Osteocyte (in vitro differentiated cells): ENCODE results near the gene LGR4. TPM values are rescaled to one million over a fixed set of nuclear protein-coding genes. Genes with fewer than 3 reads are reported as not detected.
A peak's percentile ranks its signal among the peaks of the same experiment; 100 is the strongest.
"Not testable (repeated sequence)": the region's sequence is repeated elsewhere in the genome, so short reads cannot be mapped to it uniquely, and the experiment has no call there.

Experiments
- DNase-seq: peaks from one replicate; pipeline ENCODE4 v3.0.0; 2021; ENCODE audit warnings: mixed read lengths; ENCODE audit not compliant: unreplicated experiment; ENCODE audit errors: extremely low spot score
- H3K27ac Mint-ChIP-seq: one replicate; pipeline ENCODE4 v1.8.0; 2021; ENCODE audit warnings: mild to moderate bottlenecking, mixed read lengths; ENCODE audit not compliant: unreplicated experiment
- H3K27me3 Mint-ChIP-seq: one replicate; pipeline ENCODE4 v1.8.0; 2021; ENCODE audit warnings: mixed read lengths; ENCODE audit not compliant: unreplicated experiment
- H3K36me3 Mint-ChIP-seq: one replicate; pipeline ENCODE4 v1.8.0; 2021; ENCODE audit warnings: mixed read lengths; ENCODE audit not compliant: unreplicated experiment
- H3K4me1 Mint-ChIP-seq: one replicate; pipeline ENCODE4 v1.8.0; 2021; ENCODE audit warnings: mixed read lengths; ENCODE audit not compliant: unreplicated experiment
- H3K4me3 Mint-ChIP-seq: one replicate; pipeline ENCODE4 v1.8.0; 2021; ENCODE audit warnings: mild to moderate bottlenecking, moderate library complexity, mixed read lengths; ENCODE audit not compliant: unreplicated experiment
- H3K9me3 Mint-ChIP-seq: one replicate; pipeline ENCODE4 v1.8.0; 2021; ENCODE audit warnings: mixed read lengths; ENCODE audit not compliant: unreplicated experiment
- CTCF ChIP-seq: fragments of 200-600 bp; sonication (generic); IDR thresholded peaks from 2 replicates; pipeline ENCODE4 v1.5.0; 2021; ENCODE audit warnings: antibody characterized with exemption, mild to moderate bottlenecking, moderate library complexity
- long read RNA-seq: library from polyadenylated mRNA; unstranded; transcript quantifications from one replicate; pipeline ENCODE4 v2.0.0, GENCODE V29; 2021
- total RNA-seq: library from RNA; stranded (reverse); gene quantifications from 2 replicates; pipeline ENCODE4 v1.2.1, GENCODE V29; 2021

The LGR4 gene
- total RNA-seq: 59.5 and 61.9 TPM in 2 replicates
- long read RNA-seq, full-length matches to known transcripts: 2 of 49 reads
- long read RNA-seq, partial matches to known transcripts: 24 of 49 reads
- long read RNA-seq, other reads (novel, unspliced or antisense): 23 of 49 reads

GRCh38 chr11:27472398-27473016, at the start of gene LGR4:
TSS of gene LGR4 (minus strand) at chr11:27472790. CDS start at chr11:27472302, 488 bp downstream.
- peak; percentile 94 for DNase-seq
- no peak for TF ChIP-seq CTCF
- H3K4me3 Mint-ChIP-seq: peak within 1 kb of the TSS; percentile 99

GRCh38 chr11:27520226-27520625, 47.6 kb upstream of the LGR4 start:
- TF ChIP-seq CTCF: no peak
- no peaks in the 10 kb centered on the region for H3K36me3 Mint-ChIP-seq
- H3K27me3 Mint-ChIP-seq: peaks cover 17% of the 10 kb centered on the region
- no peaks in the 10 kb centered on the region for H3K4me1 Mint-ChIP-seq
- peaks cover 4% of the 10 kb centered on the region for H3K9me3 Mint-ChIP-seq
- no peak overlapping the region for H3K27ac Mint-ChIP-seq
- no peak for DNase-seq
- no peak overlapping the region for H3K4me3 Mint-ChIP-seq

More at GRCh38 chr11:27472398-27473016, at the start of gene LGR4:
- Mint-ChIP-seq H3K27ac (peak within 1 kb of the TSS; percentile 91), H3K36me3 (no peaks in the 10 kb centered on the region), H3K27me3 (no peaks in the 10 kb centered on the region), H3K9me3 (no peaks in the 10 kb centered on the region), H3K4me1 (peaks cover 44% of the 10 kb centered on the region)

GRCh38 chr11:27518518-27518917, 45.9 kb upstream of the LGR4 start:
- Mint-ChIP-seq H3K9me3 (peaks cover 6% of the 10 kb centered on the region), H3K36me3 (no peaks in the 10 kb centered on the region), H3K27me3 (peaks cover 17% of the 10 kb centered on the region), H3K27ac (no peak overlapping the region), H3K4me3 (no peak overlapping the region), H3K4me1 (no peaks in the 10 kb centered on the region)
- DNase-seq: no peak
- no peak for TF ChIP-seq CTCF

GRCh38 chr11:27517490-27517889, 44.9 kb upstream of the LGR4 start:
- not testable (repeated sequence) for DNase-seq, H3K4me3 Mint-ChIP-seq, H3K36me3 Mint-ChIP-seq, H3K9me3 Mint-ChIP-seq, H3K27ac Mint-ChIP-seq, H3K4me1 Mint-ChIP-seq
- H3K27me3 Mint-ChIP-seq: peaks cover 17% of the 10 kb centered on the region

- no peaks in the 10 kb centered on the region for H3K36me3 Mint-ChIP-seq
- peaks cover 6% of the 10 kb centered on the region for H3K9me3 Mint-ChIP-seq
- no peaks in the 10 kb centered on the region for H3K4me1 Mint-ChIP-seq
- DNase-seq: no peak
- no peak overlapping the region for H3K4me3 Mint-ChIP-seq
- no peak for TF ChIP-seq CTCF
- peaks cover 17% of the 10 kb centered on the region for H3K27me3 Mint-ChIP-seq
- H3K27ac Mint-ChIP-seq: no peak overlapping the region
These were observed 42.0 kb upstream of the LGR4 start for GRCh38 chr11:27514558-27514957.
